Activated CD4-positive, alpha-beta T cell treated with anti-CD3 and anti-CD28 coated beads for 36 hours (primary cell): ENCODE results near the gene CNTNAP5. TPM values are rescaled to one million over a fixed set of nuclear protein-coding genes. Genes with fewer than 3 reads are reported as not detected.

Experiments used
- ATAC-seq: fragments of 200-7000 bp; cut with Tn5 transposase; one replicate; pipeline ENCODE4 v1.10.0; 2021; ENCODE audit warnings: mild to moderate bottlenecking, moderate library complexity
- CTCF ChIA-PET: fragments of 350-600 bp; sonication (Branson Sonifier 250); formaldehyde crosslinking; loops from one replicate; lab custom pipeline; 2021; ENCODE audit warnings: antibody characterized with exemption; lab: Charles Lee
- POLR2A ChIA-PET: fragments of 350-600 bp; sonication (Branson Sonifier 250); formaldehyde crosslinking; loops from one replicate; lab custom pipeline; 2021; ENCODE audit warnings: antibody characterized with exemption, inconsistent platforms; lab: Charles Lee
- DNase-seq: peaks from one replicate; pipeline ENCODE4 v3.0.0-alpha.2; 2020
- H3K27ac Mint-ChIP-seq: one replicate; pipeline ENCODE4 v1.8.0; 2021; ENCODE audit warnings: mixed read lengths
- H3K27me3 Mint-ChIP-seq: one replicate; pipeline ENCODE4 v1.8.0; 2021; ENCODE audit warnings: mixed read lengths
- H3K36me3 Mint-ChIP-seq: one replicate; pipeline ENCODE4 v1.8.0; 2021; ENCODE audit warnings: low read depth, mixed read lengths
- H3K4me1 Mint-ChIP-seq: one replicate; pipeline ENCODE4 v1.8.0; 2021; ENCODE audit warnings: mixed read lengths
- H3K4me3 Mint-ChIP-seq: one replicate; pipeline ENCODE4 v1.8.0; 2021; ENCODE audit warnings: mild to moderate bottlenecking, moderate library complexity, mixed read lengths
- H3K9me3 Mint-ChIP-seq: one replicate; pipeline ENCODE4 v1.8.0; 2021; ENCODE audit warnings: low read depth, mixed read lengths
- intact Hi-C, 2 experiments: fragments of 100-400 bp; cut with DNase I in 1 of 2; cut with micrococcal nuclease in 1 of 2; formaldehyde crosslinking; loops; one replicate each; pipeline versions ENCODE4 v1.14.2 to v1.15.1; 2022 to 2024; cut with DNase I, micrococcal nuclease
- total RNA-seq, 2 experiments: library from RNA; stranded (reverse); gene quantifications; one replicate each; pipeline ENCODE4 v1.2.3, GENCODE V29; 2021

CNTNAP5 gene
- total RNA-seq, 2 experiments from 2014 or later = not detected

- H3K36me3 Mint-ChIP-seq = no peaks in the 10 kb centered on the region
- intact Hi-C loops = no loop called here
- CTCF ChIA-PET = no interaction called here
Measured at GRCh38 chr2:124887466-124887865, 862.4 kb downstream of the CNTNAP5 start.

GRCh38 chr2:124888431-124888830, 863.3 kb downstream of the CNTNAP5 start:
- DNase-seq = no peak
- Mint-ChIP-seq H3K9me3 (peaks cover 8% of the 10 kb centered on the region), H3K4me1 (no peaks in the 10 kb centered on the region), H3K27me3 (no peaks in the 10 kb centered on the region), H3K27ac (no peak overlapping the region), H3K36me3 (no peaks in the 10 kb centered on the region), H3K4me3 (no peak overlapping the region)
- POLR2A ChIA-PET = no interaction called here
- ATAC-seq = no peak
- intact Hi-C loops = no loop called here
- CTCF ChIA-PET = no interaction called here

More at GRCh38 chr2:124887466-124887865, 862.4 kb downstream of the CNTNAP5 start:
- Mint-ChIP-seq H3K9me3 (peaks cover 8% of the 10 kb centered on the region), H3K4me3 (no peak overlapping the region), H3K27ac (no peak overlapping the region), H3K27me3 (no peaks in the 10 kb centered on the region), H3K4me1 (no peaks in the 10 kb centered on the region)
- DNase-seq (no peak), ATAC-seq (no peak)
- POLR2A ChIA-PET = no interaction called here

GRCh38 chr2:124894199-124894598, 869.1 kb downstream of the CNTNAP5 start:
- CTCF ChIA-PET = no interaction called here

GRCh38 chr2:124898827-124899226, 873.7 kb downstream of the CNTNAP5 start:
- Mint-ChIP-seq H3K4me3 (no peak overlapping the region), H3K9me3 (no peaks in the 10 kb centered on the region), H3K4me1 (no peaks in the 10 kb centered on the region), H3K27ac (no peak overlapping the region), H3K36me3 (no peaks in the 10 kb centered on the region), H3K27me3 (no peaks in the 10 kb centered on the region)
- DNase-seq = no peak
- CTCF ChIA-PET = interaction anchor here (0.6 kb wide), 1 partner anchor 380 kb away, joined by 4 read pairs; no protein-coding TSS in a partner anchor
- intact Hi-C loops = no loop called here
- no peak for ATAC-seq
- POLR2A ChIA-PET = no interaction called here

More at GRCh38 chr2:124894199-124894598, 869.1 kb downstream of the CNTNAP5 start:
- POLR2A ChIA-PET = no interaction called here
- Mint-ChIP-seq H3K27me3 (no peaks in the 10 kb centered on the region), H3K4me3 (no peak overlapping the region), H3K4me1 (no peaks in the 10 kb centered on the region), H3K36me3 (no peaks in the 10 kb centered on the region), H3K9me3 (no peaks in the 10 kb centered on the region), H3K27ac (no peak overlapping the region)
- intact Hi-C loops = no loop called here
- DNase-seq = no peak
- ATAC-seq = no peak

GRCh38 chr2:124908411-124908810, 883.3 kb downstream of the CNTNAP5 start:
- no peaks in the 10 kb centered on the region for H3K27me3 Mint-ChIP-seq
- H3K4me1 Mint-ChIP-seq = no peaks in the 10 kb centered on the region

GRCh38 chr2:124911560-124911959, 886.5 kb downstream of the CNTNAP5 start:
- Mint-ChIP-seq H3K9me3 (peaks cover 7% of the 10 kb centered on the region), H3K27ac (no peak overlapping the region), H3K4me1 (no peaks in the 10 kb centered on the region), H3K27me3 (no peaks in the 10 kb centered on the region), H3K36me3 (no peaks in the 10 kb centered on the region), H3K4me3 (no peak overlapping the region)
- DNase-seq (no peak), ATAC-seq (no peak)
- CTCF ChIA-PET = no interaction called here
- intact Hi-C loops = no loop called here
- POLR2A ChIA-PET = no interaction called here

More at GRCh38 chr2:124908411-124908810, 883.3 kb downstream of the CNTNAP5 start:
- Mint-ChIP-seq H3K4me3 (no peak overlapping the region), H3K36me3 (no peaks in the 10 kb centered on the region), H3K9me3 (peaks cover 6% of the 10 kb centered on the region), H3K27ac (no peak overlapping the region)
- ATAC-seq (no peak), DNase-seq (no peak)
- ChIA-PET CTCF (no interaction called here), POLR2A (no interaction called here)
- intact Hi-C loops = no loop called here

GRCh38 chr2:124913868-124914267, 888.8 kb downstream of the CNTNAP5 start:
- intact Hi-C loops = no loop called here
- Mint-ChIP-seq H3K27me3 (no peaks in the 10 kb centered on the region), H3K4me1 (no peaks in the 10 kb centered on the region), H3K9me3 (peaks cover 7% of the 10 kb centered on the region), H3K4me3 (no peak overlapping the region), H3K27ac (no peak overlapping the region), H3K36me3 (no peaks in the 10 kb centered on the region)
- DNase-seq (no peak), ATAC-seq (no peak)
- CTCF ChIA-PET = no interaction called here
- POLR2A ChIA-PET = no interaction called here

GRCh38 chr2:124915567-124915966, 890.5 kb downstream of the CNTNAP5 start:
- ChIA-PET POLR2A (no interaction called here), CTCF (no interaction called here)
- H3K27me3 Mint-ChIP-seq = no peaks in the 10 kb centered on the region
- no peak overlapping the region for H3K4me3 Mint-ChIP-seq
- no peaks in the 10 kb centered on the region for H3K4me1 Mint-ChIP-seq
- intact Hi-C loops = no loop called here
- no peak for DNase-seq
- ATAC-seq = no peak
- H3K27ac Mint-ChIP-seq = no peak overlapping the region
- H3K36me3 Mint-ChIP-seq = no peaks in the 10 kb centered on the region
- peaks cover 3% of the 10 kb centered on the region for H3K9me3 Mint-ChIP-seq

GRCh38 chr2:124919296-124919695, 894.2 kb downstream of the CNTNAP5 start:
- no peaks in the 10 kb centered on the region for H3K36me3 Mint-ChIP-seq
- intact Hi-C loops = no loop called here
- H3K9me3 Mint-ChIP-seq = peaks cover 3% of the 10 kb centered on the region
- no peaks in the 10 kb centered on the region for H3K4me1 Mint-ChIP-seq
- no peak overlapping the region for H3K27ac Mint-ChIP-seq
- H3K27me3 Mint-ChIP-seq = no peaks in the 10 kb centered on the region
- POLR2A ChIA-PET = no interaction called here
- ATAC-seq (no peak), DNase-seq (no peak)
- CTCF ChIA-PET = no interaction called here
- no peak overlapping the region for H3K4me3 Mint-ChIP-seq

GRCh38 chr2:124920448-124920847, 895.4 kb downstream of the CNTNAP5 start:
- H3K4me1 Mint-ChIP-seq = no peaks in the 10 kb centered on the region
- no peaks in the 10 kb centered on the region for H3K36me3 Mint-ChIP-seq
- no peak for DNase-seq
- intact Hi-C loops = no loop called here
- H3K27me3 Mint-ChIP-seq = no peaks in the 10 kb centered on the region
- peaks cover 3% of the 10 kb centered on the region for H3K9me3 Mint-ChIP-seq
- no peak overlapping the region for H3K4me3 Mint-ChIP-seq
- H3K27ac Mint-ChIP-seq = no peak overlapping the region
- ATAC-seq = no peak
- ChIA-PET POLR2A (no interaction called here), CTCF (no interaction called here)

GRCh38 chr2:124921191-124921590, 896.1 kb downstream of the CNTNAP5 start:
- POLR2A ChIA-PET = no interaction called here
- H3K9me3 Mint-ChIP-seq = peaks cover 3% of the 10 kb centered on the region
- H3K4me1 Mint-ChIP-seq = no peaks in the 10 kb centered on the region
- no peak overlapping the region for H3K27ac Mint-ChIP-seq
- DNase-seq (no peak), ATAC-seq (no peak)
- CTCF ChIA-PET = no interaction called here
- H3K27me3 Mint-ChIP-seq = no peaks in the 10 kb centered on the region
- H3K36me3 Mint-ChIP-seq = no peaks in the 10 kb centered on the region
- intact Hi-C loops = no loop called here
- no peak overlapping the region for H3K4me3 Mint-ChIP-seq

GRCh38 chr2:124923097-124923496, 898.0 kb downstream of the CNTNAP5 start:
- Mint-ChIP-seq H3K27ac (no peak overlapping the region), H3K27me3 (no peaks in the 10 kb centered on the region), H3K9me3 (peaks cover 8% of the 10 kb centered on the region), H3K4me3 (no peak overlapping the region), H3K36me3 (no peaks in the 10 kb centered on the region), H3K4me1 (no peaks in the 10 kb centered on the region)
- CTCF ChIA-PET = no interaction called here
- intact Hi-C loops = no loop called here
- POLR2A ChIA-PET = no interaction called here
- DNase-seq = no peak
- no peak for ATAC-seq

- Mint-ChIP-seq H3K4me3 (no peak overlapping the region), H3K36me3 (no peaks in the 10 kb centered on the region), H3K27ac (no peak overlapping the region), H3K27me3 (no peaks in the 10 kb centered on the region), H3K9me3 (peaks cover 8% of the 10 kb centered on the region), H3K4me1 (no peaks in the 10 kb centered on the region)
- DNase-seq (no peak), ATAC-seq (no peak)
- ChIA-PET POLR2A (no interaction called here), CTCF (no interaction called here)
- intact Hi-C loops = no loop called here
Measured at GRCh38 chr2:124933883-124934282, 908.8 kb downstream of the CNTNAP5 start.
